GM19238 (cell line): ENCODE results near the gene EXOSC3.
"Not testable (repeated sequence)": the region's sequence is repeated elsewhere in the genome, so short reads cannot be mapped to it uniquely, and the experiment has no call there.

Source experiments
- DNase-seq: peaks from one replicate; pipeline ENCODE4 v3.0.0; 2011; ENCODE audit warnings: low spot score; ENCODE audit not compliant: insufficient read length

Gene EXOSC3

GRCh38 chr9:37776328-37776727 lies 8.5 kb downstream of the EXOSC3 start:
- no peak for DNase-seq

GRCh38 chr9:37775216-37775919 lies 9.5 kb downstream of the EXOSC3 start:
- DNase-seq, result no peak

- DNase-seq, result no peak
These were observed 14.9 kb downstream of the EXOSC3 start for GRCh38 chr9:37769995-37770394.

DNA sequence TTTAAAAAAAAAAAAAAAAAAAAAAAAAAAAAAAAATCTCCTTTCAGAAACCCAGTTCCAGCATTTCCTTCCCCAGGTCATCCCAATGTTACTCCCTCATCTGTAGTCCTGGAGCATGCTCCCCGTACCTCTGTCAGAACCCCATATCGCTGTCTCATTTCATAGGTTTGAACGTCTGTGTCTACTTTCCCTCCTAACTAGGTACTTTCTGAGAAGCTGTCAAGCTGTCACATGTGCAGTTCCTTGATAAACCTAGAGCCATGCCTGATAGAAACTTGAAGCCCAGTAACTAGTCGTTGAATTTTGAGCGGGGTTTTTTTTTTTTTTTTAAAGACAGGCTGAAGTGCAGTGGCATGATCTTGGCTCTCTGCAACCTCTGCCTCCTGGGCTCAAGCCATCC lies 15.6 kb downstream of the EXOSC3 start:
- no peak for DNase-seq

DNA sequence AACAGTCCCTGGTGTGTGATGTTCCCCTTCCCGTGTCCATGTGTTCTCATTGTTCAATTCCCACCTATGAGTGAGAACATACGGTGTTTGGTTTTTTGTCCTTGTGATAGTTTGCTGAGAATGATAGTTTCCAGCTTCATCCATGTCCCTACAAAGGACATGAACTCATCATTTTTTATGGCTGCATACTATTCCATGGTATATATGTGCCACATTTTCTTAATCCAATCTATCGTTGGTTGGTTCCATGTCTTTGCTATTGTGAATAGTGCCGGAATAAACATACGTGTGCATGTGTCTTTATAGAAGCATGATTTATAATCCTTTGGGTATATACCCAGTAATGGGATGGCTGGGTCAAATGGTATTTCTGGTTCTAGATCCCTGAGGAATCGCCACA lies 19.6 kb downstream of the EXOSC3 start:
- not testable (repeated sequence) for DNase-seq

DNA sequence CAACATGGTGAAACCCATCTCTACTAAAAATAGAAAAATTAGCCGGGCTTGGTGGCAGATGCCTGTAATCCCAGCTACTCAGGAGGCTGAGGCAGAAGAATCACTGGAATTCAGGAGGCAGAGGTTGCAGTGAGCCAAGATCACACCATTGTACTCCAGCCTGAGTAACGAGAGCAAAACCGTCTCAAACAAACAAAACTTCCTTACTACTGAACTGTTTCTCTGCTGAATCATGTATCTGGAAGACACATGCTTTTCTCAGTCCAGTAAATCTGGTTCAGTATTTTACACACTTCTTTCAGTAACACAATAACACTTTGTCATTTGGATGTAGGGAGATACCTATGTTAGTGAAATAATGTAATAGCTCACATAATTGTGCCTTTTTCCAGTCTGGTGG lies 23.4 kb downstream of the EXOSC3 start:
- no peak for DNase-seq

GRCh38 chr9:37760416-37761161 lies 24.3 kb downstream of the EXOSC3 start:
- no peak for DNase-seq

DNA sequence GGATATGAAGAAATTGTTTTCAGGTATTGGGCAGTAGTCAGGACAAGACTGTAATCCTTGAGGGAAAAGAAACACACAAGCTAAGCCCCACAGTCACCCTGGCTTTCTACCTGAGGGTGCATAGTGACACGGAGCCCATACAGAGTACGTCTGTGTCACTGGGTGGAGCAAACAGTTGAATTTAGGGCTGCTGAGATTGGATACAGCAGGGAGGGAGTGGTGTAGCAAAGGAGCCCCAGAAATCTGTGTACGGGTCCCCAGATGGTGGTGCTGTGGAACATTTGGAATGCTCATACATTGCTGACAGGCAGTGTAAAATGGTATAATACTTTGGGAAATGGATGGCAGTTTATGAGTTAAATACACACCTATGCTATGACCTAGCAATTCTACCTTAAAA lies 26.1 kb downstream of the EXOSC3 start:
- DNase-seq, result no peak

DNA sequence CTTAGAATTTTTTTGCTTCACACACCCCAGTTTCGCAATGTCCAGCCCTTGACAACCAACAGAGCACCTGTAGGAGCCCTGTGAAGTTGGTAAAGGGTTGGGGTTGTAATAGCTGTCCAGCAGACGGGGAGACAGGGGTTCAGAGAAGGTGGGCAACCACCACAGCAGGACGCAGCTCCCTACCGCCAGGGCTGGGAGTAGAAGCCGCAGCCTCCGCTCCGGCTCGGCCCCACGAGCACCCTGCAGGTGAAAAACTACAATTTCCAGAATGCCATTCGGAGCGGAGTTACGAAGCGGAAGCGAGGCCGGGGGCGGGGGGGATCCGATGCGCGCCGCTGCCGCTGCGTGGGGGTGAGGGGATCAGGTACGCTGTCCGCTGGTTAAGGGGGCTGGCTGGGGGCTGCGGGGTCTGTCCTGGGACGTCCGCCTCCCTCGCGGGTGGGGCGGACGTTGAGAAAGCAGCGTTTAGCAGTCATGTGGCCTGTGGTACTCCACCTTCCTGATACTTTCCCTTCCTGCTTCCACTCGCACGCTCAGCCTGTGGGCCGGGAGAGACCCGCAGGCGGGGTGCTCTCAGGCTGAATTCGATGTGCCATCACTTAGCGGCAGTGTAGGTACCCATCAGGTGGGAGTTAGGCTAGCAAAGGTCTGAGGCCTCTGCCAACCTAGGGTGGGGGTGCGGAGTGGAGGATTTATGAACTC lies 31.2 kb downstream of the EXOSC3 start, which contains the start of gene TRMT10B:
TRMT10B (plus strand) TSS at position 317 of the 702 bp plus-strand sequence. CDS start 8,127 bp downstream, outside the sequence.
- DNase-seq, result peak; percentile 90

GRCh38 chr9:37752642-37753488 lies 32.0 kb downstream of the EXOSC3 start:
- no peak for DNase-seq

GRCh38 chr9:37752112-37752511 lies 32.8 kb downstream of the EXOSC3 start:
- not testable (repeated sequence) for DNase-seq

GRCh38 chr9:37751704-37752103 lies 33.2 kb downstream of the EXOSC3 start:
- DNase-seq, result not testable (repeated sequence)

GRCh38 chr9:37751186-37751585 lies 33.7 kb downstream of the EXOSC3 start:
- no peak for DNase-seq

GRCh38 chr9:37749129-37749528 lies 35.7 kb downstream of the EXOSC3 start:
- no peak for DNase-seq

- DNase-seq, result peak; percentile 68
These were observed 37.6 kb downstream of the EXOSC3 start for GRCh38 chr9:37747271-37747753.

DNA sequence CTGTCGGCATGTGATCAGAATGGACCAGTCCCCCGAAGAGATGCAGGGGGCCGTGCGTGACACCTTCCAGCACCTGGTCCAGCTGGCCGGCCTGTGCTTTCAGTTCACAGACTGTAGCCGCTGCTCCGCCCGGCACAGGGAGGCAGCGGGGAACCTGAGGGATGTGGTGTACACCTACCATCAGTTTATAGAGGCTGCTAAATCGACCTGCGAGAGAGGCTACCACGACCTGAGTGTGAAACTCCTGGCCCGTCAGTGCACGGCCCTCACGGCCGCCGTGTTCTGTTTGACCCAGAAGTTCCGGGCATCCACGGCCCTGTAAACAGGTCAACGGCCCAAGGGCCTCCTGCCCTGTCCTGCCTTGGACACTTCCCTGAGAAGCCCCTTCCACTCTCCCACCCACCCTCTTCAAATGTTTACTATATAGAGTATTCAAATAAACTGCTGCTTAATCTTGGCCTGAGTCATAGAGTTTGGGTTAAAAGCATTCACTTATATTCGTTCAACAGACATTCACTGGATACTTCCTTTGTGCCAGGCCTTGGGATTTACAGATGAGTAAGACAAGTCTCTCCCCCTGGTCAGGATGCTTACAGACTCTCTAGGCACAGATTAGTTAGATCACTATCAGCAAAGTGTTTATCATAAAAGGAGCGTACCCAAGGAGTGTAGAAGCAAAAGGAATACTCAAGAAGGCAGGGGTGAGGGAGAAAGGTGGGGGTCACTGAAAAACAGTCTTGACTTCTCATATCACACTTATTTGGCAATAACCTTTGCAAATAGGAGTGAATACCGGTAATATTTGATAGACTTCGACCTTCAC lies 38.2 kb downstream of the EXOSC3 start:
- no peak for DNase-seq

DNA sequence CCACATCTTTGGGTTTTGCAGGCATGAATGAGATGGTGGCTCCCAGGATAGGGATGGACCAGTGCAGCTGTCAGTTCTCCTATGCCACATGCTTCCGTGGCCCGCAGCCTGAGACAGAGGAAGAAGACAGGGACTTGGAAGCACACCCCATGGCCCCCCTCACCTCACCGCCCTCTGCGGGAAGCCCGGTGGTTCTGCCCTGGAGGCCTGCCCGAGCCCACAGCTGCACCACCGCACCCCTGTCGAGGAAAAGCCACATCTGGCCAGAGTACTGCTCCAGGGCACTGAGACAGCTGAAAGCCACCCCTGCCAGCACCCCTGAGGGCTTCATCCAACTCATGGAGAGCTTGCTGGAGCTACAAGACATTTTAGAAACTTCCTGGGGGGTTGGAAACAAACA lies 38.9 kb downstream of the EXOSC3 start:
- DNase-seq, result no peak

GRCh38 chr9:37740631-37741328 lies 44.1 kb downstream of the EXOSC3 start:
- no peak for DNase-seq

- no peak for DNase-seq
These were observed 44.7 kb downstream of the EXOSC3 start for GRCh38 chr9:37740128-37740527.

DNA sequence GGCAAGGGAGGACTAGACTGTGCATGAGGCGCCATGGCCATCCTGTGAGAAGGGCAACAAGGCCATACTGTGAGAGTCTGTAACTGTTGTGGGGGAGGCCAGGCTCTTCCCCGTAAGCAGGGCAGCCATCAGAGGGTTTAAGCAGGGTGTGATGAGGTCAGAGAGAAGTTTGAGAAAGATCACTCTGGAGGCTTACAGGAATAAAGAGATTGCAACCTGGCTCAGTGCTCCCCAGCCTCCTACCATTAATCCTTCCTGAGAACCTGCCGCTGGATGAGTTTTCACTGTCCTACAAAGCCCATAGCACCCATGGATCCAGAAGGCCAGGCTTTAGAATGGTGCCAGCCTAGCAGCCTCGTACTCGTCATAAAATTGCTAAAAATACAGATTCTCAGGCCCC lies 45.6 kb downstream of the EXOSC3 start:
- DNase-seq, result no peak
